ENCODE measurements around the gene IAPP. TPM values are rescaled to one million over a fixed set of nuclear protein-coding genes. Genes with fewer than 3 reads are reported as not detected.

Gene IAPP
- total and polyA plus RNA-seq, 9 of the 15 experiments (the other 6 are each of a cell fraction or from before 2014, with no cell fraction given) = not detected

GRCh38 chr12:21387174-21387573, 14.5 kb downstream of the IAPP start:
- Histone ChIP-seq H3K9me3 (replicated peaks; ENCODE audit: control insufficient read depth, insufficient read depth, low read depth, low read length) (no peaks in the 10 kb centered on the region), H2AFZ (ENCODE audit: low read depth, low read length) (no peak overlapping the region), H3K27ac (ENCODE audit: extremely low read depth, low read depth, low read length) (no peak overlapping the region), H3K36me3 (ENCODE audit: control insufficient read depth, insufficient read depth, low read length) (no peaks in the 10 kb centered on the region), H3K79me2 (ENCODE audit: control insufficient read depth, insufficient read depth, low read length) (no peaks in the 10 kb centered on the region), H3K9ac (ENCODE audit: insufficient read depth in 1 of 2, low read depth in 2 of 2, low read length in 2 of 2) (no peak overlapping the region), H3K4me3 (no peak overlapping the region), H3K4me2 (ENCODE audit: insufficient read depth, low read length) (no peak overlapping the region), H4K20me1 (replicated peaks; ENCODE audit: control insufficient read depth, insufficient read depth, low read length) (no peaks in the 10 kb centered on the region), H3K4me1 (replicated peaks in 1 of 2; ENCODE audit: control insufficient read depth in 2 of 2, insufficient read depth in 2 of 2, low read length in 2 of 2) (no peaks in the 10 kb centered on the region; a peak in 1 of 5 replicates), H3K27me3 (ENCODE audit: control insufficient read depth in 2 of 2, insufficient read depth in 2 of 2, low read length in 2 of 2) (no peaks in the 10 kb centered on the region), H3K9me1 (ENCODE audit: control insufficient read depth, insufficient read depth, low read length) (no peaks in the 10 kb centered on the region)
- intact Hi-C loops (cut with micrococcal nuclease) (no loop called here), in situ Hi-C loops (cut with MboI) (no loop called here)
- FAIRE-seq = no peak
- no peak for TF ChIP-seq SMARCA5 (IDR thresholded peaks at IDR 0.05)
- no peak for TF ChIP-seq NFXL1 (CRISPR knock-in tag; IDR thresholded peaks at IDR 0.05)
- TF ChIP-seq ZC3H4 (CRISPR knock-in tag; IDR thresholded peaks at IDR 0.05; ENCODE audit: borderline replicate concordance) = no peak
- no peak for TF ChIP-seq CREB3L1 (IDR thresholded peaks at IDR 0.05; ENCODE audit: borderline replicate concordance, low read depth)
- no peak for TF ChIP-seq RB1 (IDR thresholded peaks at IDR 0.05; ENCODE audit: low read depth)
- TF ChIP-seq ZBTB34 (CRISPR knock-in tag; IDR thresholded peaks at IDR 0.05) = no peak
- no peak for TF ChIP-seq HNRNPK (IDR thresholded peaks at IDR 0.05; ENCODE audit: low read depth, low read length, poor library complexity, severe bottlenecking)
- TF ChIP-seq HMG20A (CRISPR knock-in tag; conservative IDR thresholded peaks at IDR 0.05) = no peak
- no peak for TF ChIP-seq FOXJ2 (tag; IDR thresholded peaks at IDR 0.05)
- no peak for TF ChIP-seq TCF7L2 (IDR thresholded peaks at IDR 0.05; ENCODE audit: low read depth, low read length)
- no peak for TF ChIP-seq MNT (conservative IDR thresholded peaks at IDR 0.05)
- no peak for TF ChIP-seq ZNF354B (CRISPR knock-in tag; IDR thresholded peaks at IDR 0.05)
- no peak for TF ChIP-seq CSDE1 (IDR thresholded peaks at IDR 0.05)
- no peak for TF ChIP-seq RFX5 (IDR thresholded peaks at IDR 0.05; ENCODE audit: low read depth, low read length)
- no TSS peak for BruUV-seq (replicated peaks)
- no peak for ATAC-seq
- CTCF ChIA-PET (ENCODE audit: low intra/inter-chr PET ratio) = no interaction called here
- 89% methylated on average over 3 of the region's 3 CpGs for WGBS (ENCODE audit: insufficient coverage, low coverage, missing lambda C conversion rate)
- POLR2A ChIA-PET = no interaction called here
- no peak for DNase-seq (ENCODE audit: extremely low read depth in 1 of 4, low spot score in 3 of 4)
